K562 (cell line): ENCODE data around the gene HEATR9. TPM values are rescaled to one million over a fixed set of nuclear protein-coding genes. Genes with fewer than 3 reads are reported as not detected.

ENCODE experiments used
- ARID2 ChIP-seq: fragments of 450-650 bp; IDR thresholded peaks from 2 replicates; pipeline ENCODE4 v1.6.1; 2017; ENCODE audit warnings: antibody characterized with exemption, mild to moderate bottlenecking
- CBFA2T2 ChIP-seq: fragments of 450-650 bp; conservative IDR thresholded peaks from 2 replicates; pipeline ENCODE4 v1.6.1; 2017; ENCODE audit warnings: mild to moderate bottlenecking
- CBFA2T3 ChIP-seq: fragments of 450-650 bp; IDR thresholded peaks from 2 replicates; pipeline ENCODE4 v1.6.1; 2017
- CHD4 ChIP-seq: fragments of 200-600 bp; sonication (generic); IDR thresholded peaks from 3 replicates; pipeline ENCODE4 v1.6.1; 2012; ENCODE audit warnings: low read depth, mild to moderate bottlenecking, mixed read lengths, low read length, inconsistent platforms; ENCODE audit not compliant: insufficient read depth, insufficient replicate concordance, poor library complexity, severe bottlenecking
- FOXP1 ChIP-seq: sonication (generic); formaldehyde crosslinking; IDR thresholded peaks from 2 replicates; pipeline ENCODE4 v1.8.0; 2022; ENCODE audit warnings: mild to moderate bottlenecking, missing genetic modification reagents
- RAD21 ChIP-seq, 2 experiments: fragments of 250-450 bp in 1 of 2; fragments of 450-650 bp in 1 of 2; sonication (Bioruptor Pico) in 1 of 2; formaldehyde crosslinking in 1 of 2; IDR thresholded peaks in 1 of 2; conservative IDR thresholded peaks in 1 of 2; 2 replicates each; pipeline versions ENCODE4 v1.4.0 to v1.8.0; 2020 to 2022; ENCODE audit warnings: mild to moderate bottlenecking in 2 of 2, moderate library complexity in 1 of 2
- TRIM28 ChIP-seq: fragments of 450-650 bp; IDR thresholded peaks from 2 replicates; pipeline ENCODE4 v1.6.1; 2017
- ZNF239 ChIP-seq: fragments of 250-450 bp; sonication (Bioruptor Pico); IDR thresholded peaks from 2 replicates; pipeline ENCODE4 v1.4.0; 2020; ENCODE audit warnings: mild to moderate bottlenecking
- ZNF277 ChIP-seq: fragments of 250-450 bp; sonication (Bioruptor Pico); IDR thresholded peaks from 2 replicates; pipeline ENCODE4 v1.8.0; 2022; ENCODE audit warnings: inconsistent platforms, mild to moderate bottlenecking, moderate library complexity, borderline replicate concordance
- polyA plus RNA-seq, 8 experiments: library from polyadenylated mRNA; depleted of rRNA in 4 of 8; stranded (reverse) in 5 of 8; unstranded in 3 of 8; fragments of >200 nt; fragmentation: Nextera tagmentation in 2 of 8; fragmentation: Illumina TruSeq in 1 of 8; extraction: Ambion mirVana in 2 of 8; extraction: Trizol in 1 of 8; gene quantifications; 2 replicates each; pipeline versions ENCODE4 v1.2.1 to v1.2.3, GENCODE V29; 2011 to 2014; ENCODE audit warnings: inconsistent platforms in 1 of 8, missing spikeins in 1 of 8
- total RNA-seq, 7 experiments: library from RNA; depleted of rRNA in 6 of 7; stranded (reverse); fragments of >200 nt in 6 of 7; fragmentation: Illumina TruSeq in 2 of 7; extraction: Trizol in 2 of 7; gene quantifications; 2 replicates each; pipeline versions ENCODE4 v1.2.1 to v1.2.3, GENCODE V29; 2011 to 2021; ENCODE audit warnings: low replicate concordance in 1 of 7
- TF ChIP-seq, protein P1 (sequence below): fragments of 200-800 bp; sonication (Bioruptor generic); IDR thresholded peaks from 2 replicates; pipeline ENCODE4 v1.6.1; 2017; ENCODE audit warnings: missing genetic modification characterization, missing compliant biosample characterization

HEATR9 gene
- total and polyA plus RNA-seq, 9 of the 15 experiments (the other 6 are each of a cell fraction or from before 2014, with no cell fraction given): not detected

DNA sequence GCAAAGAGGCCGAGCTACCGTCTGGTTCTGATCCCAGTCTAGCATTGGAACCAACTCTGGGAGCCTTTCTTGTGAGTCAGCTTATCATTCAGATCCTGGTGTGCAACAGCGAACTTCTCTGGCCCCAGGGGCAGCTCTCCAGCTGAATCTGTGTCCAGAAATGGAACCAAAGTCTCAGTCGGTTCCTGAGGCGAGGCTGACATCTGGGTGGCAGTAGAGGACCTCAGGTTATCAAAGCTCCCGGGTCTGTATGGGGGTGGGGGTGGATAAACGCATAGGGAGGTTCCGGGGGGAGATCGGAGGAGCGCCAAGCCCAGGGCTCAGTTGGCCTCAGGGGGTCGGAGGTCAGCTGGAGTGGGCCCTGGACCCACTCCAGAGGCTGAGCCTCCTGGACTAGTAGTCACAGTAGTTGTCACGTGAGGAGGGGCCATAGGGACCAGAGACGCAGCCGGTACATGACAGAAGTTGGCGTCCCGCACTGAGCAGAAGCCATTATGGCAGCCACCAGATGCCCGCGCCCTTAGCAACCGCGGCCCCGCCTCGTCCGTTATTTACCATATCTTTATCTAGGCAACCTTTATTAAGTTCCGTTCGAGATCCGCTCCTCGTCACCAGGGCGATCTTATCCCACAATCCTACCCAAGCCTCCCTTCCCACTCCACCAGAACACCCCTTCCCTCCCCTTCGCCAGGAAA lies 49.0 kb upstream of the HEATR9 start (continued):
- TF ChIP-seq ZNF277: no peak
- TF ChIP-seq ZNF239 (CRISPR knock-in tag): no peak
- no peak for TF ChIP-seq ARID2
- TF ChIP-seq CBFA2T3: peak; percentile 57
- 0 out of 2 replicates have a peak, but pooled peaks have one; percentile 15 for TF ChIP-seq CBFA2T2
- no peak for TF ChIP-seq TRIM28
- no peak for TF ChIP-seq CHD4
- TF ChIP-seq, protein P1, sequence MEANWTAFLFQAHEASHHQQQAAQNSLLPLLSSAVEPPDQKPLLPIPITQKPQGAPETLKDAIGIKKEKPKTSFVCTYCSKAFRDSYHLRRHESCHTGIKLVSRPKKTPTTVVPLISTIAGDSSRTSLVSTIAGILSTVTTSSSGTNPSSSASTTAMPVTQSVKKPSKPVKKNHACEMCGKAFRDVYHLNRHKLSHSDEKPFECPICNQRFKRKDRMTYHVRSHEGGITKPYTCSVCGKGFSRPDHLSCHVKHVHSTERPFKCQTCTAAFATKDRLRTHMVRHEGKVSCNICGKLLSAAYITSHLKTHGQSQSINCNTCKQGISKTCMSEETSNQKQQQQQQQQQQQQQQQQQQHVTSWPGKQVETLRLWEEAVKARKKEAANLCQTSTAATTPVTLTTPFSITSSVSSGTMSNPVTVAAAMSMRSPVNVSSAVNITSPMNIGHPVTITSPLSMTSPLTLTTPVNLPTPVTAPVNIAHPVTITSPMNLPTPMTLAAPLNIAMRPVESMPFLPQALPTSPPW: 0 out of 2 replicates have a peak, but pooled peaks have one; percentile 25
- peak in 1 of 2 experiments; percentile 38; a peak in 2 of 4 replicates for TF ChIP-seq RAD21 (CRISPR knock-in tag; conservative IDR thresholded peaks at IDR 0.05 in 1 of 2, IDR thresholded peaks at IDR 0.05 in 1 of 2)
- TF ChIP-seq FOXP1 (CRISPR knock-in tag): no peak
